ENCODE results near the gene BIRC7.

The BIRC7 gene

GRCh38 chr20:63233061-63233344 lies 2.7 kb upstream of the BIRC7 start:
- Histone ChIP-seq H3K4me3 (ENCODE audit: low read depth in 1 of 2, low read length in 1 of 2) (no peak overlapping the region), H3K36me3 (no peaks in the 10 kb centered on the region), H3K4me1 (ENCODE audit: control insufficient read depth in 1 of 2, insufficient read depth in 1 of 2, low read depth in 1 of 2, low read length in 1 of 2) (no peaks in the 10 kb centered on the region), H3K9me3 (no peaks in the 10 kb centered on the region), H3K27ac (no peak overlapping the region), H3K27me3 (peaks cover 70% of the 10 kb centered on the region)
- no peak for TF ChIP-seq CTCF (IDR thresholded peaks at IDR 0.05)

GRCh38 chr20:63233924-63234323 lies 1.8 kb upstream of the BIRC7 start:
- Histone ChIP-seq H3K9me3 (no peaks in the 10 kb centered on the region), H3K36me3 (no peaks in the 10 kb centered on the region), H3K4me3 (ENCODE audit: low read depth in 1 of 2, low read length in 1 of 2) (no peak overlapping the region), H3K4me1 (ENCODE audit: control insufficient read depth in 1 of 2, insufficient read depth in 1 of 2, low read depth in 1 of 2, low read length in 1 of 2) (no peaks in the 10 kb centered on the region), H3K27me3 (peaks cover 61% of the 10 kb centered on the region), H3K27ac (no peak overlapping the region)
- TF ChIP-seq CTCF (IDR thresholded peaks at IDR 0.05), result no peak

- Histone ChIP-seq H3K36me3 (no peaks in the 10 kb centered on the region), H3K4me1 (ENCODE audit: control insufficient read depth in 1 of 2, insufficient read depth in 1 of 2, low read depth in 1 of 2, low read length in 1 of 2) (no peaks in the 10 kb centered on the region), H3K4me3 (ENCODE audit: low read depth in 1 of 2, low read length in 1 of 2) (no peak overlapping the region), H3K27me3 (peaks cover 52% of the 10 kb centered on the region), H3K27ac (peak overlapping the region; percentile 51), H3K9me3 (no peaks in the 10 kb centered on the region)
- TF ChIP-seq CTCF (IDR thresholded peaks at IDR 0.05), result no peak
Observed at GRCh38 chr20:63234693-63235398, 859 bp upstream of the BIRC7 start.

GRCh38 chr20:63236116-63236837 lies 572 bp downstream of the BIRC7 start:
- H3K4me1 ChIP-seq (ENCODE audit: control insufficient read depth in 1 of 2, insufficient read depth in 1 of 2, low read depth in 1 of 2, low read length in 1 of 2), result no peaks in the 10 kb centered on the region
- no peak overlapping the region for H3K27ac ChIP-seq
- H3K4me3 ChIP-seq (ENCODE audit: low read depth in 1 of 2, low read length in 1 of 2), result no peak overlapping the region
- no peaks in the 10 kb centered on the region for H3K9me3 ChIP-seq
- no peaks in the 10 kb centered on the region for H3K36me3 ChIP-seq
- peaks cover 38% of the 10 kb centered on the region for H3K27me3 ChIP-seq
- TF ChIP-seq CTCF (IDR thresholded peaks at IDR 0.05), result no peak

GRCh38 chr20:63238031-63238430 lies 2.3 kb downstream of the BIRC7 start:
- H3K27me3 ChIP-seq, result peaks cover 23% of the 10 kb centered on the region

More at GRCh38 chr20:63238031-63238430, 2.3 kb downstream of the BIRC7 start:
- H3K4me1 ChIP-seq (ENCODE audit: control insufficient read depth in 1 of 2, insufficient read depth in 1 of 2, low read depth in 1 of 2, low read length in 1 of 2), result no peaks in the 10 kb centered on the region
- H3K27ac ChIP-seq, result no peak overlapping the region
- H3K36me3 ChIP-seq, result no peaks in the 10 kb centered on the region
- no peaks in the 10 kb centered on the region for H3K9me3 ChIP-seq
- H3K4me3 ChIP-seq (ENCODE audit: low read depth in 1 of 2, low read length in 1 of 2), result no peak overlapping the region
- no peak for TF ChIP-seq CTCF (IDR thresholded peaks at IDR 0.05)

Measured in neutrophil (primary cell).